Activated CD4-positive, alpha-beta T cell treated with anti-CD3 and anti-CD28 coated beads, Interleukin-2, amount 10 ng/mL, durations not matched to agents 7 days and 5 days (primary cell): ENCODE measurements around the gene PTPRH. TPM values are rescaled to one million over a fixed set of nuclear protein-coding genes. Genes with fewer than 3 reads are reported as not detected.

ENCODE experiments used
- CTCF ChIA-PET: fragments of 350-600 bp; sonication (Branson Sonifier 250); formaldehyde crosslinking; loops from one replicate; lab custom pipeline; 2021; ENCODE audit warnings: antibody characterized with exemption; lab: Charles Lee
- POLR2A ChIA-PET: fragments of 350-600 bp; sonication (Branson Sonifier 250); formaldehyde crosslinking; loops from one replicate; lab custom pipeline; 2021; ENCODE audit warnings: antibody characterized with exemption; lab: Charles Lee
- DNase-seq: peaks from one replicate; pipeline ENCODE4 v3.0.0-alpha.2; 2020
- H3K27ac Mint-ChIP-seq: one replicate; pipeline ENCODE4 v1.8.0; 2021; ENCODE audit warnings: mild to moderate bottlenecking, moderate library complexity, mixed read lengths
- H3K27me3 Mint-ChIP-seq: one replicate; pipeline ENCODE4 v1.8.0; 2021; ENCODE audit warnings: mixed read lengths
- H3K36me3 Mint-ChIP-seq: one replicate; pipeline ENCODE4 v1.8.0; 2021; ENCODE audit warnings: low read depth, mixed read lengths
- H3K4me1 Mint-ChIP-seq: one replicate; pipeline ENCODE4 v1.8.0; 2021; ENCODE audit warnings: mixed read lengths
- H3K4me3 Mint-ChIP-seq: one replicate; pipeline ENCODE4 v1.8.0; 2021; ENCODE audit warnings: mild to moderate bottlenecking, moderate library complexity, mixed read lengths
- H3K9me3 Mint-ChIP-seq: one replicate; pipeline ENCODE4 v1.8.0; 2021; ENCODE audit warnings: mixed read lengths
- microRNA-seq: library from miRNA; unstranded; fragments of <30 nt; microRNA quantifications from one replicate; pipeline ENCODE4 v1.2.0, GENCODE V29; 2021; ENCODE audit warnings: borderline microRNAs expressed, borderline replicate concordance
- total RNA-seq, 2 experiments: library from RNA; stranded (reverse); gene quantifications; one replicate each; pipeline ENCODE4 v1.2.3, GENCODE V29; 2021

The PTPRH gene
- total RNA-seq, 2 experiments from 2014 or later: not detected

DNA sequence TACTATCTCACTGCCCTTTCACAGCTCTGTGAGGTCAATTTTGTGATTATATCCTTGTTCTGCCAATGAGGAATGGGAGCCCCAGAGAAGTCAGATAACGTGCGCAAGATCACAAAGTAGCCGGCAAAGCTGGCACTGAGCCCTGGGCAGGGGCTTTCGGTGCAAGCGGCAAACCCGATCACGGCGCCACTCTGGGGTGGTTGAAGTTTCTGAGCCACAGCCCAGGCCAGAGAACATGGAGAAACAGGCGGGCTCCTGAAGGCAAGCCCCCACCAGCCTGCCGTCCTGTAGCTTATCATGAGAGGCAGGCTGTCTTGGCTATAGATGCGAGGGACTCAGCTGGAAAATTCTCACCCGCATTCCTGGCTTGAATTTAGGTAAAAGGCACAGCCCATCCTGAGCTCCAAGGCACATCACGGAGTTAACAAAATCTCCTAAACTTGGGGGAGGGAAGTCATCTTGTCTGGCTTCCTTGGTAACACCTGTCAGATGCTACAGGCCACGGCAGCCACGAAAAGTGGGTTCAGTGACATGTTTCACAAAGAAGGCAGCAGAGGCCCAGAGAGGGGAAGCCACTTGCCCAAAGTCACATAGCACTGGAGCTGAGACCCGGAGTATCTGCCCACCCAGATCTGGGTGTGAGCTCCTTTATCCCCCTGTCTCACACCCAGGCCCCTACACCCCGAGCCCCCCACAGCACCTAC, 72.8 kb downstream of the PTPRH start:
- DNase-seq: no peak
- CTCF ChIA-PET: interaction anchor here (1.1 to 1.2 kb wide), 2 partner anchors 47 to 255 kb away, joined by 3 to 5 read pairs; no protein-coding TSS in a partner anchor
- peaks cover 2% of the 10 kb centered on the region for H3K4me1 Mint-ChIP-seq
- no peaks in the 10 kb centered on the region for H3K36me3 Mint-ChIP-seq
- H3K27ac Mint-ChIP-seq: no peak overlapping the region
- POLR2A ChIA-PET: interaction anchor here (0.6 kb wide), 1 partner anchor 256 kb away, joined by 3 read pairs; no protein-coding TSS in a partner anchor
- peaks cover 15% of the 10 kb centered on the region for H3K27me3 Mint-ChIP-seq
- H3K9me3 Mint-ChIP-seq: no peaks in the 10 kb centered on the region
- no peak overlapping the region for H3K4me3 Mint-ChIP-seq

DNA sequence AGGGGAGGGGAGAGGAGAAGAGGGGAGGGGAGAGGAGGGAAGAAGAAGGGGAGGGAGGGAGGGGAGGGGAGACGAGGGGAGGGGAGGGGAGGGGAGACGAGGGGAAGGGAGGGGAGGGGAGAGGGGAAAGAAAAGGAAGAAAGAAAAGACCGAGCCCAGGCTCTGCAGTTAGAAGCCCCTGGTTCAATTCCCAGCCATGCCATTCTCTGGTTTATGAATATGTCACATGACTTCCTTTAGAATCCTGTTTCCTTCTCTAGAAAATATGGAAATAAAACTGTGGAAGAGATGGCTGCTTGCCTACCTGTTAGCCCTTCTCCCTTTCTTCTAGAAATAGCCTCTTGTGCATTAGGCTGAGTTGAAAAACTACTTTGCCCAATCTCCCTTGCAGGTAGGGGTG, 74.6 kb downstream of the PTPRH start:
- ChIA-PET POLR2A (no interaction called here), CTCF (no interaction called here)
- Mint-ChIP-seq H3K9me3 (no peaks in the 10 kb centered on the region), H3K4me3 (no peak overlapping the region), H3K27ac (no peak overlapping the region), H3K27me3 (peaks cover 18% of the 10 kb centered on the region), H3K4me1 (no peaks in the 10 kb centered on the region), H3K36me3 (no peaks in the 10 kb centered on the region)
- no peak for DNase-seq

DNA sequence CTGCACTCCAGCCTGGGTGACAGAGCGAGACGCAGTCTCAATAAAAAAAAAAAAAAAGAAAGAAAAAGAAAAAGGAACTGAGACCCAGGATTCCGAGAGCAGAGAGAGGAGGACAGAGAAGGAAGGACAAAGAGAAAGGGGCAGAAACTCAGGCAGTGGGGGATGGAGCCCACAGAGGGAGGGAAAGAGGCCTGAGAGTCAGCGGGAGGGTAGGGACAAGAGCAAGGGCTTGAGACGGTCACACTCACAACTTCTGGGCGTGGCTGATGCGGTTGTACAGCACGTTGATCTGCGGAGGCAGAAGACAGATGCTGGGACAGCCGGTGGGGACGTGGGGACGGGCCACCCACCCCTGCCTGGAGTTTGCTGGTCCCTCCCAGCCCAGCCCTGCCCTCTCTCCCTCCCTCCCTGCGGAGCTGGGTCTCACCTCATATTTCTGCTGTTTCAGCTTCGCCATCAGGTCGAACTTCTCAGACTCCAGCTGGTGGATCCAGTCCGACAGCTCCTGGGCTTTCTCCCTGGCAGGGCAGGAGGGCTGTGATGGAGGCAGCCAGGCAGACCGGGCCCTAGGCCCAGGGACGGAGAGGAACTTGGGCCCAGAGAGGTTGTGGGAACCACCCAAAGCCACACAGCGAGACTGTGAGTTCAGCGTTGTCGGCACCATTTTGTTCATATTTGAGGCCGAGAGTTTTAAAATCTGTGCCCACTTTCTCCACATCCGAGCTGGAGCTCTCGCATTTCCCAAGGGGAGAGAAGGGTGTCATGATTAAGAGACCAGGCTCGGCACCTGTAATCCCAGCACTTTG, 75.5 kb downstream of the PTPRH start:
- CTCF ChIA-PET: no interaction called here
- Mint-ChIP-seq H3K4me3 (no peak overlapping the region), H3K4me1 (no peaks in the 10 kb centered on the region), H3K27me3 (peaks cover 19% of the 10 kb centered on the region), H3K36me3 (no peaks in the 10 kb centered on the region), H3K27ac (no peak overlapping the region), H3K9me3 (no peaks in the 10 kb centered on the region)
- DNase-seq: no peak
- POLR2A ChIA-PET: no interaction called here

DNA sequence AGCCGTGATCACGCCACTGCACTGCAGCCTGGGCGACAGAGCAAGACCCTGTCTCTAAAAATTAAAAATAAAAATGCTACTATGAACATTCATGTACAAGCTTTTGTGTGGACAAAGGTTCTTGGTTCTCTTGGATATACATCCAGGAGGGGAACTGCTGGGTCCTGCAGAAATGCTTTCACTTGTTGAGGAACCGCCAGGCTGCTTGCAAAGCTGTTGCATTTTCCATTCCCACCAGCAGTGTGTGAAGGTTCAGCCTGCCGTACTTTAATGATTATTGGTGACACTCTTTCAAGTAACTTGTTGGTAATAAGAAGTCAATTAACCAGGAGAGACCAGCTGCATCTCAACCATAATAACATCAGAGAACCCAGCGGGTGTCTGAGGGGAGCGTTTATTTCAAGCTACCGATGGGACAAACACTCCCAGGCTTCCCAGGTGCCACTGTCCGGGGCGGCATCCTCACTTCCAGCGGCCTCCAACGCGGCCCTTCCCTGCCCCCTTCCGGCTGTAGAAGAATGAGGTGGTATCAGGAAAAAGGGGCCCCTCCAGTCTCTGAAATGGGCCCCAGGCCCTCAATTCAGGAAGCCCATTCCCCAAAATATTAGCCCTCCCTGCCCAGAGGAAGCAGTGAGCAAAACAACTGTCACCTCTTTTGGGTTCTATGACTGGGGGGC, 76.7 kb downstream of the PTPRH start:
- H3K36me3 Mint-ChIP-seq: no peaks in the 10 kb centered on the region
- peaks cover 19% of the 10 kb centered on the region for H3K27me3 Mint-ChIP-seq
- H3K27ac Mint-ChIP-seq: no peak overlapping the region
- POLR2A ChIA-PET: no interaction called here
- no peaks in the 10 kb centered on the region for H3K4me1 Mint-ChIP-seq
- CTCF ChIA-PET: interaction anchor here (1.1 to 1.2 kb wide), 2 partner anchors 25 to 251 kb away, joined by 3 to 4 read pairs; partner anchors contain the start of gene TNNI3
- H3K9me3 Mint-ChIP-seq: no peaks in the 10 kb centered on the region
- no peak overlapping the region for H3K4me3 Mint-ChIP-seq
- no peak for DNase-seq

DNA sequence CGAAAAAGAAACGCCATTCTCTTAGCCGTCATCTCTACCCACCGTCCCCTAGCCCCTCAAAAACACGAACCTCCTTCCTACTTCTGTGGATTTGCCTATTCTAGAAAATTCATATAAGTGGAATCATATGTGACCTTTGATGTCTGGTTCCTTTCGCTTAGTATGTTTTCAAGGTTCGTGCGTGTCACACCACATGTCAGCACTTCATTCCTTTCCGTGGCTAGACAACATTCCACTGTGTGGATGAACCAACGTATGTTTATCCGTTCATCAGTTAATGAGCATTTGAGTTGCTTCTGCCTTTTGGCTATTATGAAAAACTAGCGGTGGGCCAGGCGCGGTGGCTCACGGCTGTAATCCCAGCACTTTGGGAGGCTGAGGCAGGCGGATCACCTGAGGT, 77.9 kb downstream of the PTPRH start:
- H3K4me3 Mint-ChIP-seq: no peak overlapping the region
- no peak overlapping the region for H3K27ac Mint-ChIP-seq
- ChIA-PET POLR2A (no interaction called here), CTCF (no interaction called here)
- DNase-seq: no peak
- no peaks in the 10 kb centered on the region for H3K36me3 Mint-ChIP-seq
- H3K27me3 Mint-ChIP-seq: peaks cover 21% of the 10 kb centered on the region
- H3K9me3 Mint-ChIP-seq: no peaks in the 10 kb centered on the region
- no peaks in the 10 kb centered on the region for H3K4me1 Mint-ChIP-seq

Small RNAs within 50 kb of the gene (microRNA-seq; reads per million reads assigned to microRNA genes)
- gene MIR6802 (1.9 reads per million), gene MIR6803 (6.1 reads per million, percentile 31 among the genes with 10 or more reads in this experiment), gene MIR6804 (2.1 reads per million, percentile 5 among the genes with 10 or more reads in this experiment)

Other genes starting within 250 kb of the PTPRH start
- gene NLRP2, start 243.1 kb downstream of the PTPRH start, total RNA-seq: 10 to 100 TPM; 12.6 to 14.7 TPM
- under 1 TPM; 0.19 to 0.52 TPM for gene GP6, start 171.2 kb downstream of the PTPRH start, total RNA-seq
- 10 to 100 TPM; 15.0 to 15.6 TPM for gene RDH13, start 146.4 kb downstream of the PTPRH start, total RNA-seq
- 1 to 10 TPM; 3.2 to 5.5 TPM for gene EPS8L1, start 133.6 kb downstream of the PTPRH start, total RNA-seq
- gene PPP1R12C, start 91.9 kb downstream of the PTPRH start, total RNA-seq: 100 to 1,000 TPM; 135 to 152 TPM
- under 1 TPM in 1 of 2 experiments, not detected in 1; 0.32 TPM for gene TNNT1, start 60.3 kb downstream of the PTPRH start, total RNA-seq
- not detected for gene TNNI3, start 51.8 kb downstream of the PTPRH start, total RNA-seq
- not detected for gene DNAAF3, start 42.9 kb downstream of the PTPRH start, total RNA-seq
- gene SYT5, start 29.2 kb downstream of the PTPRH start, total RNA-seq: under 1 TPM in 1 of 2 experiments, not detected in 1; 0.17 TPM
- 10 to 100 TPM; 12.7 to 16.7 TPM for gene TMEM86B, start 19.3 kb upstream of the PTPRH start, total RNA-seq
- 100 to 1,000 TPM; 189 to 222 TPM for gene PPP6R1, start 49.5 kb upstream of the PTPRH start, total RNA-seq
- 10 to 100 TPM; 23.1 to 26.9 TPM for gene HSPBP1, start 70.6 kb upstream of the PTPRH start, total RNA-seq
- 1 to 10 TPM; 6.8 TPM for gene BRSK1, start 74.5 kb upstream of the PTPRH start, total RNA-seq
- under 1 TPM in 1 of 2 experiments, not detected in 1; 0.79 TPM for gene TMEM150B, start 115.8 kb upstream of the PTPRH start, total RNA-seq
- gene KMT5C, start 130.4 kb upstream of the PTPRH start, total RNA-seq: 10 to 100 TPM; 21.7 to 28.3 TPM
- not detected for gene COX6B2, start 145.2 kb upstream of the PTPRH start, total RNA-seq
- gene GARIN5B, start 153.8 kb upstream of the PTPRH start, total RNA-seq: not detected
- under 1 TPM; 0.27 TPM for gene IL11, start 161.0 kb upstream of the PTPRH start, total RNA-seq
- not detected for gene TMEM190, start 167.3 kb upstream of the PTPRH start, total RNA-seq
- 10 to 100 TPM; 20.6 to 29.8 TPM for gene TMEM238, start 174.8 kb upstream of the PTPRH start, total RNA-seq
- 1,000 to 10,000 TPM; 3,109 to 3,457 TPM for gene RPL28, start 176.4 kb upstream of the PTPRH start, total RNA-seq
- 100 to 1,000 TPM; 238 to 255 TPM for gene UBE2S, start 198.3 kb upstream of the PTPRH start, total RNA-seq
- not detected for gene SHISA7, start 233.8 kb upstream of the PTPRH start, total RNA-seq